GM21529 (cell line): Measurements from ENCODE around the gene SLC35F5.
"Not testable (repeated sequence)": the region's sequence is repeated elsewhere in the genome, so short reads cannot be mapped to it uniquely, and the experiment has no call there.

Experiments used
- ATAC-seq: cut with Tn5 transposase; IDR thresholded peaks from one replicate; pipeline ENCODE4 v1.9.1; 2021; ENCODE audit not compliant: unreplicated experiment

The SLC35F5 gene

DNA sequence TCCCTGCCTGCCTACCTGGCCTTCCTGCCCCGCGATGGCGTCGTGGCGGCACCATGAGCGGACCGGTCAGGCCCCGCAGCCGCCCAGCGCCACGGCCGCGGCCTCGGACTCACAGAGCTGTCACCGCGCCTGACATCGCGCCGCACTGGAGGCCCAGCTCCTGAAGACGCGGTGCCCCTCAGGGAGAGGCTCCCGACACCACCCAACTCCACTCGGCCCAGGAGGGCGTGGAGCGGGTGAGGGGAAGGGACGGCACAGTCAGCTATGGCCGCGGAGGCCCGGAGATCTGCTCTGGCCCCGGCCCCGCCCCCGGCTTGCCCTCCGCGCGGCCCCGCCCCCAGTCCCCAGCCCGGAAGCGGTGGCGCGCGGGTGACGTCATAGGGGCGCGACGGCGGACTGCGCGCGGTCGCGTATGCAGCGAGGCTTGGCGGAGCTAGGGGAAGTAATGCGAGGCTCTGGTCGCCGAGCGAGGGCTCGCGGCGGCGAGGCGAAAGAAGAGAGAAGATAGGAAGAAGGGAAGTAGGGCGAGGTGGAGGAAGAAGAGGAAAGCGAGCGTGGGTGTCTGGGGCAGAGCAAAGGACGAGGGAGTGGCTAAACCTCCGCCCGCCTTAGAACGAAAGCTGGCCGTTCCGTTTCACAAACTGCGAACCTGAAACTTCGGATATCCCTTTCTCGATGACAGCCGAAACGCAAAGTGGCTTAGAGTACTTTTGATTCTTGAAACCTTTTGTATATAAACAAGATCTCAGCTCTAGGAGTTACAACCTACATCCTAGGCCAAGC lies at the start of gene SLC35F5:
SLC35F5 (minus strand) TSS at position 288 of the 783 bp plus-strand sequence; CDS start at position 55, 233 bp downstream.
- peak; percentile 83 for ATAC-seq

GRCh38 chr2:113799375-113799774 lies 42.9 kb upstream of the SLC35F5 start:
- no peak for ATAC-seq

GRCh38 chr2:113797237-113797636 lies 40.8 kb upstream of the SLC35F5 start:
- no peak for ATAC-seq

DNA sequence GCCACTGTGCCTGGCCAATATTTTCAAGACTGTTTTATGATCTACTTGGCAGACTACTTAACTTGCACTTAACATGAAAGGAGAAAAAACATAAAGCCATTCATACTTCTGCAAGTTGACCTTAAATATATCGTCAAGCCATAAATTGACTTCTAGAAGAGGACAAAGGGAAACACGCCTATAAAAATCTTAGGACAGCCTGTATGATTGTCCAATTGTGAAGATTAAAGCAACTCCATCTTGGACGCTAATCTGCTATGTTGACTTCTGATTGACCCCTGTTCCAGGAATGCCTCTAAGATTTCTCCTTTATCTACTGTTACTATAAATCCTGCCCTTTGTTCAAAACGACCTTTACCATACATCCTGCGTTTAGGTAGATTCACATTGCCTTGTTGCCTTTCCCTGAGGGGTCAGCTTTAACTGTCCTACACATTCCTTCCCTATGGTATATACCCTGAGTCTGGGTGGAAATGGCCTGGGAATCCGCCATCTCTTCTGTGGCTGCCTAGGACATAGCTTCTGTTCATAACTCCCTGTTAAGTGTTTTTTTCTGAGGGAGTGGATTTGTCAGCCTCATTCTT lies 40.2 kb upstream of the SLC35F5 start:
- no peak for ATAC-seq

DNA sequence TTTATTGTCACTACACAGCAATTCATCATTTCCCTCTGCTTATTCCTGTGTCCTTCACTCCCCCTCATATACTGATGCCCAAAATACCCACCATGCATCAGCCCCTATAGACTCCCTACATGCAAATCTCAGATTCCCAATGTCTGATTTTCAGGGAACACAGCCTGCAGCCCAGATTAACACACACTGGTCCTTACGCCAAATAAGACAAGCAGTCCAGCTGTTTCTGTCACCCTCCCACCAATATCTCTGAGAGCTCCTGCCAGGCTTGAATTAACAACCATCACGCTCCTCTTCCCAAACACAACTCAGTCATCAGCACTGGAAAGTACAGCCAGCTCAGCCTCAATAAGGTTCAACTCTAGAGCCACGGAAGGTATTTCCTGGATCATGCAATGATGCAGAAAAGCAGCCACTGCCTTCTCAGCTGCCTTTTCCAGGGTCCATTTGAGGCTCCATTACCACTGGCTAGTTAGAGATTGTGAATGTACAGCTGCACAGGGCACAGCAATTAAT lies 39.0 kb upstream of the SLC35F5 start:
- ATAC-seq = no peak

- peak; percentile 95 for ATAC-seq
Measured at GRCh38 chr2:113791697-113792590, 35.5 kb upstream of the SLC35F5 start.

GRCh38 chr2:113784823-113785744 lies 28.6 kb upstream of the SLC35F5 start:
- no peak for ATAC-seq

DNA sequence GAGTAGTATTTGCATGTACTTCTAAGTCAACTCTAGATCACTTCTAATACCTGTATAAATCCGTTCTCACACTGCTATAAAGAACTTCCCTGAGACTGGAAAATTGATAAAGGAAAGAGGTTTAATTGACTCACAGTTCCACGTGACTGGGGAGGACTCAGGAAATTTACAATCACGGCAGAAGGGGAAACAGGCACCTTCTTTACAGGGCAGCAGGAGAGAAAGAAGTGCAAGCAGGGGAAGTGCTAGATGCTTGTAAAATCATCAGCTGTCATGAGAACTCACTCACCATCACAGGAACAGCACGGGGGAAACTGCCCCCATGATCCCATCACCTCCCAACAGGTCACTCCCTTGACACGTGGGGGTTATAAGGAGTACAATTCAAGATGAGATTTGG lies 24.0 kb upstream of the SLC35F5 start:
- no peak for ATAC-seq

GRCh38 chr2:113777371-113777770 lies 20.9 kb upstream of the SLC35F5 start:
- no peak for ATAC-seq

DNA sequence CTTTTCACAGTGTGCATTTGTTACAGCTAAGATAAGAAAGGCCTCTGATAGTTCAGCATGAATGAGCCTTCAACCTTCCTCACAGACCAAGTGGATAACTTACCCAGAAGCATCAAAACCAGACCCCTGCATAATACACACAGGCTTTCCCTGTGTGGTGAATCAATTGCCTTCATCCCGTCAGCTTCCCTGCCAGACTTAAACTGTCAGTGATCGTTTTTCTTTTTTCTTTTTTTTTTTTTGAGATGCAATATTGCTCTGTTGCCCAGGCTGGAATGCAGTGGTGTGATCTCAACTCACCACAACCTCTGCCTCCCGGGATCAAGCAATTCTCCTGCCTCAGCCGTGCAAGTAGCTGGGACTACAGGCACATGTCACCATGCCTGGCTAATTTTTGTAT lies 20.5 kb upstream of the SLC35F5 start:
- ATAC-seq = no peak

DNA sequence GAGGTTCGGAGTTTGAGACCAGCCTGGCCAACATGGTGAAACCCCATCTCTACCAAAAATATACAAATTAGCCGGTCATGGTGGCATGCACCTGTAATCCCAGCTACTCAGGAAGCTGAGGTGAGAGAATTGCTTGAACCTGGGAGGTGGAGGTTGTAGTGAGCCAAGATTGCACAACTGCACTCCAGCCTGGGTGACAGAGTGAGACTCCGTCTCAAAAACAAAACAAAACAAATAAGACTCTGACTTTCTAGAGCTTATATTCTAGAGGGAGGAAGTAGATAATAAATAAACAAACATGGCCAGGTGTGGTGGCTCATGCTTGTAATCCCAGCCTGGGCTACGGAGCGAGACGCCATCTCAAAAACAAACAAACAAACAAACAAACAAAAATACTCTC lies 18.2 kb upstream of the SLC35F5 start:
- ATAC-seq = not testable (repeated sequence)

DNA sequence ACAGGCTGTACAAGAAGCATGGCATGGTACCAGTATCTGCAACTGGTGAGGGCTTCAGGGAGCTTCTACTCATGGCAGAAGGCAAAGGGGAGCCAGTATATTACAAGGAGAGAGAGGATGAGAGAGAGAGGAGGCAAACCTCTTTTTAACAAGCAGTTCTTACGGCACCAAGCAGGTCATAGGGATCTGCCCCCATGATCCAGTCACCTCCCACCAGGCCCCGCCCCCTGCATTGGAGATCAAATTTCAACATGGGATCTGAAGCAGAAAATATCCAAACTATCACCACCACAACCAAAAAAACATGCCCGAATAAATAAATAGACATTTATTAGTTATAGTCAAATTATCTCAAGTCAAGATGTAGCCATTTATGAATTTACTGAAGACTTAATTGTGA lies 14.5 kb upstream of the SLC35F5 start:
- no peak for ATAC-seq

DNA sequence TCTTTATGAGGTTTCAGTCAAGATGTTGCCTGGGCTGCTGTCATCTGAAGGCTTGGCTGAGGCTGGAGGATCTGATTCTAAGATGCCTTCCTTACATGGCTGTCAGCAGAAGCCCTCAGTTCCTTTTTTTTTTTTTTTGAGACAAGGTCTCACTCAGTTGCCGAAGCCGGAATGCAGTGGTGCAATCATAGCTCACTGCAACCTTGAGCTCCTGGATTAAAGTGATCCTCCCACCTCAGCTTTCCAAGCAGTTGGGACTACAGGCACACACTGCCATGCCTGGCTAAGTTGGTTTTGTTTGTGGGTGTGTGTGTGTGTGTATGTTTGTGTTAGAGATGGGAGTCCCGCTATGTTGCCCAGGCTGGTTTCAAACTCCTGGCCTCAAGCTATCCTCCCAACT lies 13.1 kb upstream of the SLC35F5 start:
- no peak for ATAC-seq

GRCh38 chr2:113768770-113769169 lies 12.3 kb upstream of the SLC35F5 start:
- ATAC-seq = no peak

DNA sequence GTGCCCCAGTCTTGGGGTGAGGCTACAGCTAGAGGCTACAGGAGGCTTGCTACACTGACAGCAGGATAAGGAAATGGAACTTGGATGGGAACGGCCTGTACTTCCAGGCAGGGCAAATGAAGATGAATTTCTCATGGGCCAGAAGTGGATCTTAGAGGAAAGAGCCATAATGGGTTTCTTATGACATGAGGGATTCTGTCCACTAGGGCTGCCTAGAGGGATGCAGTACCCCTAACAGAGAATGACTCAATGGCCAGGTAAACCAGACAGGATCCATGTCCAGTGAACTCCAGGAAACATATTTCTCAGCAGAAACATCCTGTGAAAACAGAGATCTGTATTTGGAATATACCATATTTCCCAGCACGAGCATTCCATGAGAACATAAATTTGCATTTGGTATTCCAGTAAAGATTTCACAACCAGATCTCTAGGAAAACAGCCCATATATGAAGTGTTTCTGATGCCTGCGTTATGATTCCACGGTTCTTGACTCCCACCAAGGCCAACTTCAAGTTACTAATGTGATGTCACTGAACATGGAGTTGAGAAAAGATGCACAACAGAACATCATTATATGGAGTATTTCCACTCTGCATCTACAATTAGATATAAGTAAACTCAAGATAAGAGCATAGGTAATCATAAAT lies 11.5 kb upstream of the SLC35F5 start:
- no peak for ATAC-seq

DNA sequence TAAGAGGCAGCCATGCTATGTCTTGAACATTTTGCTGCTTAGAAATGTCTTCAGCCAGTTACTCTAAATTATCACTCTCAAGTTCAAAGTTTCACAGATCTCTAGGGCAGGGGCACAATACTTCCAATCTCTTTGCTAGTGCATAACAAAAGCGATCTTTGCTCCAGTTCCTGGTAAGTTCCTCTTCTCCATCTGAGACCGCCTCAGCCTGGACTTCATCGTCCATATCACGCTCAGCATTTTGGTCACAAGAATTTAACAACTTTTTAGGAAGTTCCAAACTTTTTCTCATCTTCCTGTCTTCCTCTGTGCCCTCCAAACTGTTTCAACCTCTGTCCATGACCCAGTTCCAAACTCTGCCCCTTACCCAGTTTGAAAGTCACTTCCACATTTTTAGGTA lies 8.8 kb upstream of the SLC35F5 start:
- ATAC-seq = no peak

DNA sequence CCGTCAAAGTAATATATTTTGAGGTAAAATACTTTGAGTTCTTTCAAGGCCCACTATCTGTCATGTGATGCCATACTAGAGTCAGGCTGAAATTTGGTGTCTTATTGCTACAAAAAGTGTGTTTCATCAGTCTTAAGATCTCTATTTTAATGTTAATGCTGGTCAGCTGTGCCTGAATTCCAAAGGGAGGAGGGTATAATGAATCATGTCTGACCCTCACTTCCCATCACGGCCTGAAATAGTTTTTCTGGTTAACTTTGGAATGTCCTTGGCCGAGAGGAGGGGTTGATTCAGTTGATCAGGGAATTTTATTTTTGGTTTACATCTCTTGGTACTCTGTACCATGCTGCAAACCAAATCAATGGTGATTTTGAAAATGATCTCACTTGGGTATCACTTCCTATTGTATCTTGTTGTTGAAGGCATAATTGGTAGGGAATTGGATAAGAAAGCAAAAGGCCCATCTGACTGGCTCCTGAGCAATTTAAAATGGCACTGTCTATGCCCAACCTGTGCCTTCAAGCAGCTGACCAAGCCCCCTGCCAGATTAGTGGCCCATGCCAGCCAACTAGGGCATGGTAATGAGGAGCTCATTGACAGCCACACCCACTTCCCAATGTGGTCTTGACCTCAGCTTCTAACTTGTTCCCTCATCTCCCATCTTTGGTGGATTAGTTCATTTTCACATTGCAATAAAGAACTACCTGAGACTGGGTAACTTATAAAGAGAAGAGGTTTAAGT lies 6.1 kb upstream of the SLC35F5 start:
- ATAC-seq = no peak

DNA sequence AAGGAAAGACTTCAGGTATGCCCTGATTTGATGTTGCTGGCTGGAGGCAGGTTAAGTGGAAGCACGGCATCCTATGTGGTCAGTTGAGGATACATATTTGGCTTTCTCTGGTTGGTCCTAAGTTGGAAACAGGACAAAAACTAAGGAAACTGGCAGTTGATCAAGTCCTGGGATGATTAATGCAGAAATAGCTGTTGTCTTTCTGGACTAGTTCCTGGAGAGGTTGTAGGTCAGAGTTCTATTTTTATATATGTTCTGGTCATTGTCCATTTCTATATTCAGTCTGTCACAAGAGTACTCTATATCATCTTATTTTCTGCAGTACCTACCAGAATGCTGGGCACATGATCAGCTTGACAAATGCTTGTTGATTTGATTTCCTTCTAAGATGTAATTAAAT lies 4.0 kb upstream of the SLC35F5 start:
- ATAC-seq = no peak

DNA sequence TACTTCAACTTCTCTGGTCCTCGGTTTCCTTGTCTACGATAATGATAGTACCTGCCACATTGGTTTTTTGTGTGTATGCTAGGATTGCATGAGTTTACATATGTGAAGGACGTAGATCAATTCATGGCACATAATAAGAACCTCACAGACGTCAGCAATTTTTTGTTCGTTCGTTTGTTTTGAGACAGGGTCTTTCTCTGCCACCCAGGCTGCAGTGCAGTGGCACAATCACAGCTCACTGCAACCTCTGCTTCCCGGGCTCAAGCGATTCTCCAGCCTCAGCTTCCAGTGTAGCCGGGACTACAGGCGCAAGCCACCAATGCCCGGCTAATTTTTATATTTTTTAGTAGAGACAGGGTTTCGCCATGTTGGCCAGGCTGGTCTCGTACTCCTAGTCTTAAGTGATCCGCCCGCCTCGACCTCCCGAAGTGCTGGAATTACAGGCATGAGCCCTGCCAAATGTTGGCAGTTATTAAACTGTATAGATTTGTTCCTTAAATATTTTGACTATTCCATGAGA lies 756 bp upstream of the SLC35F5 start:
- ATAC-seq = no peak
